WTC11 (cell line): ENCODE measurements around the gene WWOX. TPM values are rescaled to one million over a fixed set of nuclear protein-coding genes. Genes with fewer than 3 reads are reported as not detected.

Experiments used
- ATAC-seq: fragments of 200-7000 bp; cut with Tn5 transposase; 2 replicates; pipeline ENCODE4 v1.10.0; 2021; ENCODE audit warnings: mild to moderate bottlenecking, moderate library complexity
- CTCF ChIA-PET: fragments of 300-600 bp; sonication (Branson Sonifier 250); formaldehyde crosslinking; loops from one replicate; lab custom pipeline; 2021; ENCODE audit warnings: antibody characterized with exemption; lab: Charles Lee
- POLR2A ChIA-PET: fragments of 350-600 bp; sonication (Branson Sonifier 250); formaldehyde crosslinking; loops from one replicate; lab custom pipeline; 2021; ENCODE audit warnings: antibody characterized with exemption; lab: Charles Lee
- DNase-seq: peaks from one replicate; pipeline ENCODE4 v3.0.0; 2021; ENCODE audit warnings: low spot score
- H3K27ac Mint-ChIP-seq: 2 replicates; pipeline ENCODE4 v1.8.0; 2021; ENCODE audit warnings: mixed read lengths
- H3K27me3 Mint-ChIP-seq: 2 replicates; pipeline ENCODE4 v1.8.0; 2021; ENCODE audit warnings: low read depth, mild to moderate bottlenecking, moderate library complexity, mixed read lengths
- H3K36me3 Mint-ChIP-seq: 2 replicates; pipeline ENCODE4 v1.8.0; 2021; ENCODE audit warnings: mixed read lengths
- H3K4me1 Mint-ChIP-seq: 2 replicates; pipeline ENCODE4 v1.8.0; 2022; ENCODE audit warnings: mixed read lengths
- H3K4me3 Mint-ChIP-seq: 2 replicates; pipeline ENCODE4 v1.8.0; 2021; ENCODE audit warnings: mild to moderate bottlenecking, moderate library complexity, mixed read lengths
- H3K9me3 Mint-ChIP-seq: 2 replicates; pipeline ENCODE4 v1.8.0; 2021; ENCODE audit warnings: mixed read lengths
- AR ChIP-seq: fragments of 250-450 bp; sonication (Bioruptor Pico); IDR thresholded peaks from 2 replicates; pipeline ENCODE4 v1.9.0; 2021; ENCODE audit warnings: mild to moderate bottlenecking
- CTCF ChIP-seq: fragments of 200-600 bp; IDR thresholded peaks from 2 replicates; pipeline ENCODE4 v1.8.0; 2022; ENCODE audit warnings: antibody characterized with exemption
- FOXJ3 ChIP-seq: sonication (generic); formaldehyde crosslinking; IDR thresholded peaks from 2 replicates; pipeline ENCODE4 v1.9.0; 2021; ENCODE audit warnings: missing genetic modification reagents, mild to moderate bottlenecking, borderline replicate concordance
- GABPB1 ChIP-seq: sonication (generic); formaldehyde crosslinking; IDR thresholded peaks from 2 replicates; pipeline ENCODE4 v1.8.1; 2023; ENCODE audit warnings: mild to moderate bottlenecking, missing genetic modification reagents
- HMGXB4 ChIP-seq: sonication (generic); formaldehyde crosslinking; IDR thresholded peaks from 2 replicates; pipeline ENCODE4 v1.8.1; 2023; ENCODE audit warnings: mild to moderate bottlenecking, moderate library complexity, missing genetic modification reagents
- MAX ChIP-seq: sonication (generic); formaldehyde crosslinking; IDR thresholded peaks from 2 replicates; pipeline ENCODE4 v1.8.0; 2022; ENCODE audit warnings: mild to moderate bottlenecking, missing genetic modification reagents
- NFATC4 ChIP-seq: fragments of 250-450 bp; sonication (Bioruptor Pico); IDR thresholded peaks from 2 replicates; pipeline ENCODE4 v1.9.0; 2021; ENCODE audit warnings: mild to moderate bottlenecking
- NFE2L1 ChIP-seq: sonication (generic); formaldehyde crosslinking; IDR thresholded peaks from 2 replicates; pipeline ENCODE4 v1.8.1; 2023; ENCODE audit warnings: missing genetic modification reagents
- TP53 ChIP-seq: sonication (generic); formaldehyde crosslinking; IDR thresholded peaks from 2 replicates; pipeline ENCODE4 v1.8.1; 2023; ENCODE audit warnings: mild to moderate bottlenecking, missing genetic modification reagents
- ZBTB21 ChIP-seq: sonication (generic); formaldehyde crosslinking; IDR thresholded peaks from 2 replicates; pipeline ENCODE4 v1.8.1; 2023; ENCODE audit warnings: mild to moderate bottlenecking, missing genetic modification reagents, borderline replicate concordance
- ZNF121 ChIP-seq: sonication (generic); formaldehyde crosslinking; IDR thresholded peaks from 2 replicates; pipeline ENCODE4 v1.8.0; 2023; ENCODE audit warnings: missing genetic modification reagents
- ZNF138 ChIP-seq: sonication (generic); formaldehyde crosslinking; conservative IDR thresholded peaks from 2 replicates; pipeline ENCODE4 v1.8.1; 2022; ENCODE audit warnings: mild to moderate bottlenecking, moderate library complexity, missing genetic modification reagents
- ZNF219 ChIP-seq: sonication (generic); formaldehyde crosslinking; IDR thresholded peaks from 2 replicates; pipeline ENCODE4 v1.8.0; 2023; ENCODE audit warnings: missing genetic modification reagents, mild to moderate bottlenecking, borderline replicate concordance
- ZNF232 ChIP-seq: sonication (generic); formaldehyde crosslinking; IDR thresholded peaks from 2 replicates; pipeline ENCODE4 v1.8.0; 2022; ENCODE audit warnings: mild to moderate bottlenecking, missing genetic modification reagents
- ZNF423 ChIP-seq: fragments of 250-450 bp; sonication (Bioruptor Pico); IDR thresholded peaks from 2 replicates; pipeline ENCODE4 v2.1.2; 2022; ENCODE audit warnings: mild to moderate bottlenecking, moderate library complexity
- total RNA-seq: library from RNA; stranded (reverse); gene quantifications from 3 replicates; pipeline ENCODE4 v1.2.3, GENCODE V29; 2021
- TF ChIP-seq, protein P1 (sequence below): sonication (generic); formaldehyde crosslinking; IDR thresholded peaks from 2 replicates; pipeline ENCODE4 v1.8.1; 2022; ENCODE audit warnings: mild to moderate bottlenecking, moderate library complexity, missing genetic modification reagents
- TF ChIP-seq, protein P2 (sequence below): sonication (generic); formaldehyde crosslinking; IDR thresholded peaks from 2 replicates; pipeline ENCODE4 v1.8.1; 2022; ENCODE audit warnings: missing genetic modification reagents, borderline replicate concordance
- TF ChIP-seq, protein P3 (sequence below): sonication (generic); formaldehyde crosslinking; IDR thresholded peaks from 2 replicates; pipeline ENCODE4 v1.8.1; 2023; ENCODE audit warnings: mild to moderate bottlenecking, missing genetic modification reagents, borderline replicate concordance

Gene WWOX
- total RNA-seq, 1 experiment from 2014 or later, result 15.7 TPM

GRCh38 chr16:78235168-78235800 is 135.8 kb downstream of the WWOX start:
- POLR2A ChIA-PET, result no interaction called here
- H3K9me3 Mint-ChIP-seq, result no peaks in the 10 kb centered on the region
- no peak overlapping the region for H3K4me3 Mint-ChIP-seq
- ATAC-seq (peak; percentile 98), DNase-seq (peak; percentile 86)
- no peaks in the 10 kb centered on the region for H3K27me3 Mint-ChIP-seq
- CTCF ChIA-PET, result no interaction called here
- H3K27ac Mint-ChIP-seq, result no peak overlapping the region
- peaks cover 6% of the 10 kb centered on the region for H3K4me1 Mint-ChIP-seq
- no peaks in the 10 kb centered on the region for H3K36me3 Mint-ChIP-seq
- peak; percentile 94 for TF ChIP-seq CTCF
- TF ChIP-seq AR (CRISPR knock-in tag), result no peak

GRCh38 chr16:78235876-78236275 is 136.4 kb downstream of the WWOX start:
- ChIA-PET CTCF (no interaction called here), POLR2A (no interaction called here)
- Mint-ChIP-seq H3K4me3 (no peak overlapping the region), H3K36me3 (no peaks in the 10 kb centered on the region), H3K4me1 (peaks cover 1% of the 10 kb centered on the region; the same call in 1 of the 2 replicates), H3K27ac (no peak overlapping the region), H3K27me3 (no peaks in the 10 kb centered on the region), H3K9me3 (no peaks in the 10 kb centered on the region)
- ATAC-seq, result no peak
- DNase-seq, result no peak
- TF ChIP-seq, protein P1, sequence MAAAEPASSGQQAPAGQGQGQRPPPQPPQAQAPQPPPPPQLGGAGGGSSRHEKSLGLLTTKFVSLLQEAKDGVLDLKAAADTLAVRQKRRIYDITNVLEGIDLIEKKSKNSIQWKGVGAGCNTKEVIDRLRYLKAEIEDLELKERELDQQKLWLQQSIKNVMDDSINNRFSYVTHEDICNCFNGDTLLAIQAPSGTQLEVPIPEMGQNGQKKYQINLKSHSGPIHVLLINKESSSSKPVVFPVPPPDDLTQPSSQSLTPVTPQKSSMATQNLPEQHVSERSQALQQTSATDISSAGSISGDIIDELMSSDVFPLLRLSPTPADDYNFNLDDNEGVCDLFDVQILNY (CRISPR knock-in tag), result no peak
- TF ChIP-seq TP53 (CRISPR knock-in tag) (no peak), NFATC4 (CRISPR knock-in tag) (no peak), ZNF219 (CRISPR knock-in tag) (no peak), ZNF423 (no peak), AR (CRISPR knock-in tag) (no peak), FOXJ3 (CRISPR knock-in tag) (no peak), GABPB1 (CRISPR knock-in tag) (no peak), ZNF138 (CRISPR knock-in tag) (no peak), ZNF121 (CRISPR knock-in tag) (no peak), ZBTB21 (CRISPR knock-in tag) (no peak), NFE2L1 (CRISPR knock-in tag) (no peak), ZNF232 (CRISPR knock-in tag) (no peak), MAX (CRISPR knock-in tag) (no peak), HMGXB4 (CRISPR knock-in tag) (no peak)
- TF ChIP-seq, protein P2, sequence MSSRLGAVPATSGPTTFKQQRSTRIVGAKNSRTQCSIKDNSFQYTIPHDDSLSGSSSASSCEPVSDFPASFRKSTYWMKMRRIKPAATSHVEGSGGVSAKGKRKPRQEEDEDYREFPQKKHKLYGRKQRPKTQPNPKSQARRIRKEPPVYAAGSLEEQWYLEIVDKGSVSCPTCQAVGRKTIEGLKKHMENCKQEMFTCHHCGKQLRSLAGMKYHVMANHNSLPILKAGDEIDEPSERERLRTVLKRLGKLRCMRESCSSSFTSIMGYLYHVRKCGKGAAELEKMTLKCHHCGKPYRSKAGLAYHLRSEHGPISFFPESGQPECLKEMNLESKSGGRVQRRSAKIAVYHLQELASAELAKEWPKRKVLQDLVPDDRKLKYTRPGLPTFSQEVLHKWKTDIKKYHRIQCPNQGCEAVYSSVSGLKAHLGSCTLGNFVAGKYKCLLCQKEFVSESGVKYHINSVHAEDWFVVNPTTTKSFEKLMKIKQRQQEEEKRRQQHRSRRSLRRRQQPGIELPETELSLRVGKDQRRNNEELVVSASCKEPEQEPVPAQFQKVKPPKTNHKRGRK (CRISPR knock-in tag), result no peak
- TF ChIP-seq, protein P3, sequence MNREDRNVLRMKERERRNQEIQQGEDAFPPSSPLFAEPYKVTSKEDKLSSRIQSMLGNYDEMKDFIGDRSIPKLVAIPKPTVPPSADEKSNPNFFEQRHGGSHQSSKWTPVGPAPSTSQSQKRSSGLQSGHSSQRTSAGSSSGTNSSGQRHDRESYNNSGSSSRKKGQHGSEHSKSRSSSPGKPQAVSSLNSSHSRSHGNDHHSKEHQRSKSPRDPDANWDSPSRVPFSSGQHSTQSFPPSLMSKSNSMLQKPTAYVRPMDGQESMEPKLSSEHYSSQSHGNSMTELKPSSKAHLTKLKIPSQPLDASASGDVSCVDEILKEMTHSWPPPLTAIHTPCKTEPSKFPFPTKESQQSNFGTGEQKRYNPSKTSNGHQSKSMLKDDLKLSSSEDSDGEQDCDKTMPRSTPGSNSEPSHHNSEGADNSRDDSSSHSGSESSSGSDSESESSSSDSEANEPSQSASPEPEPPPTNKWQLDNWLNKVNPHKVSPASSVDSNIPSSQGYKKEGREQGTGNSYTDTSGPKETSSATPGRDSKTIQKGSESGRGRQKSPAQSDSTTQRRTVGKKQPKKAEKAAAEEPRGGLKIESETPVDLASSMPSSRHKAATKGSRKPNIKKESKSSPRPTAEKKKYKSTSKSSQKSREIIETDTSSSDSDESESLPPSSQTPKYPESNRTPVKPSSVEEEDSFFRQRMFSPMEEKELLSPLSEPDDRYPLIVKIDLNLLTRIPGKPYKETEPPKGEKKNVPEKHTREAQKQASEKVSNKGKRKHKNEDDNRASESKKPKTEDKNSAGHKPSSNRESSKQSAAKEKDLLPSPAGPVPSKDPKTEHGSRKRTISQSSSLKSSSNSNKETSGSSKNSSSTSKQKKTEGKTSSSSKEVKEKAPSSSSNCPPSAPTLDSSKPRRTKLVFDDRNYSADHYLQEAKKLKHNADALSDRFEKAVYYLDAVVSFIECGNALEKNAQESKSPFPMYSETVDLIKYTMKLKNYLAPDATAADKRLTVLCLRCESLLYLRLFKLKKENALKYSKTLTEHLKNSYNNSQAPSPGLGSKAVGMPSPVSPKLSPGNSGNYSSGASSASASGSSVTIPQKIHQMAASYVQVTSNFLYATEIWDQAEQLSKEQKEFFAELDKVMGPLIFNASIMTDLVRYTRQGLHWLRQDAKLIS (CRISPR knock-in tag), result no peak
